GM12873 (cell line): ENCODE data around the gene CCDC148.

Source experiments
- CTCF ChIP-seq: IDR thresholded peaks from 2 replicates; pipeline ENCODE4 v1.5.1; 2012; ENCODE audit warnings: low read depth, mild to moderate bottlenecking, moderate library complexity, low read length, control low read depth; ENCODE audit not compliant: insufficient read depth; ENCODE audit errors: missing control alignments

CCDC148 gene

GRCh38 chr2:158187908-158188307 is 268.6 kb downstream of the CCDC148 start:
- no peak for TF ChIP-seq CTCF

GRCh38 chr2:158184556-158185343 is 271.8 kb downstream of the CCDC148 start:
- TF ChIP-seq CTCF: no peak

DNA sequence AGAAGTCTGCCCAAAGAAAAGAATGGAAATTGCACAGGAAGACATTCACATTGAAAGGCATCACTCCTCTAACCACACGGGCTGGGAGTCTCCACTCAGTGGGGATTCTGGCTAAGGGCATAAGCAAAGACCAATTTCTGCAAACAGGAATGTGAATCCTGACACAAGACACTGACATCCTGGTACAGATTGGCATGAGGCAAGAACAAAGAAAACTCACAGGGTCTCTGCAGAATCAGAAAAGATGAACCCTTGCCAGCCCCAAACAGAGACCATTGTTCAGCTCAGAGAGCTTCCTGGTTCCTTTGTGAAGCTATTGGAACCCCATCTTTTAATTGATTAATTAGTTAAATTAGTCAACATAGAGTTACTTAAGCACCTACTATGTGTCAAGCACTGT is 272.6 kb downstream of the CCDC148 start:
- TF ChIP-seq CTCF: no peak

DNA sequence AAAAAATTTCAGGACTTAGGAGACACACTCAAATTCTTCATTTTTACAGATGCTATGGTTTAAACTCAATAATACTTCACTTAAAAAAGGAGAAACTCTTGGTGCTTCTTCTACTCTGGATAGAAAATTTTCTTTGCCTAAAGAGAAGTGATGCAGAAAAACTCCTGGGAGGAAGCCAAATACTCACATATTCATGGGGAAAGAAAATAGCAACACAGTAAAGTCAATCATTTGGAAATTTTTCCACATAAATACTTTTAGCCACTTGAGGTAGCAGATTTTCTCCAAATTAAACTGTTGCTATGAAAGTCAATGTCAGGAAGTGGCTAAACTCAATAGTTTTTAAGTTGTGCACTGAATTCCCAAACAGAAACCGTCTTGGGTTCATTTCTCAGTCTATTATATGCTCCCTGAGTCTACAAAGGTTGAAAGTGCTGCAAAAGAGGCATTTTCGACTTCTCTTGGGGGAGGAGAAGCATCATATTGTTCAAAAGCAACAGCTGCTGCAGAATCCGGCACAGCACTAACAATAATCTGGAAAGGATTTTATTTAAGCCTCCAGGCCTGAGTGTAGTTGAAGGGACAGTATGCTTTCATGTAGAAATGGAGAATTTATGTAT is 273.8 kb downstream of the CCDC148 start:
- no peak for TF ChIP-seq CTCF

DNA sequence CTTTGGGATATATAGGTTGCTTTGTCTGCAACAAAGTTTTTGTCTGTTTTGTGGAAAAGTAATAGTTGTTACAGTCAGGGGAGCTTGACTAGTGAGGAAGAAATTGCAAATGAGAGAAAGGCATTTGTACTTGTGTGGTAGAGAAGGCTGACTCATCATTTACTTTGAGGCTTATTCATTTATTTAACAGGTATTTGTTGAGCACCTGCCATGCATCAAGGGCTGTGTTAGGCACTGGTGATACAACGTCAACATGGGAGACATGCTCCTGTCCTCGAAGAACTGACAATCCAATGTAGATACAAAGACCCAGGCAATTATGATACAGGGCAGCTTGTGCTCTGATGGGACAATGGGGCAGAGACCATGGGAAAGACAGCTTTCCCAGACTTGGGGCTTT is 275.4 kb downstream of the CCDC148 start:
- TF ChIP-seq CTCF: no peak

DNA sequence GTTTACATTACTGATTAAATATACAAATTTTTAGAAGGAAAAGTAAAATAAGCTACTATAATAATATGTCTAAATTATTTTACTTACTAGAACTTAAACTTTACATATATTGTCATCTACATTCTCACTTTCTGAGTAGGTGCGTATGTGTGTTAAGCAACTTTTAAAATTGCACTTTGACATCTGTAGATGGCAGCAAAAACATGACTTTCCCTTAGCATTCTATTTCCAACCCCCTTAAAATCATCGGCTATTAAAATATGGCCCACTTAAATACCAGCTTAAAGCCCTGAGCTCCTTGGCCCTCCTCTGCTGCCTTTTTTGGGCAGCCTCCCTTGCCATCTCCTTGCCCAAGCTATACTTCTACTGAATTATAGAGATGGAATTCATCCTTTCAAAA is 276.9 kb downstream of the CCDC148 start:
- TF ChIP-seq CTCF: peak; percentile 34

- TF ChIP-seq CTCF: no peak
These were observed 277.9 kb downstream of the CCDC148 start for GRCh38 chr2:158178646-158179045.
